IPS DF 4.7 (cell line): ENCODE measurements around the gene TTC7B.
"Not testable (repeated sequence)": the region's sequence is repeated elsewhere in the genome, so short reads cannot be mapped to it uniquely, and the experiment has no call there.

Experiments
- DNase-seq: peaks from one replicate; pipeline ENCODE4 v3.0.0-alpha.2; 2013; ENCODE audit warnings: low spot score; ENCODE audit errors: extremely low read depth

The TTC7B gene

DNA sequence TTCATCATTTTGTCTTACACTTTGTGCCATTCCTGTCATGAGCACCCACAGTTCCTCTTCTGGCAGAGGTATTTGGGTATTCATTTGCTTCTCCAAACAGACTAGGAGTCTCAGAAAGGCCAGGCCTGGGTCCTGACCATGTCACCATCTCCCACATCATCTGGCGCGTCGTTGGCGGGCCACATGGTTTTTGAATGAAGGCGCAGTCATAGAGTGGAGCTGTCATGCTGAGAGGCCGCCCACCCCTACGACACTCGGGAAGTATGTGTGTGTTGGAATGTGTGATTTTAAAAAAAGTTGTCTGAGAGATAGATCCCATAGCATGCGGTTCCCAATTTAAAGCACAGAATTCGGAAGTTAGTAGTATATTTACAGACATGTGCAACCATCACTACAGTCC, 15.6 kb upstream of the TTC7B start:
- no peak for DNase-seq

DNA sequence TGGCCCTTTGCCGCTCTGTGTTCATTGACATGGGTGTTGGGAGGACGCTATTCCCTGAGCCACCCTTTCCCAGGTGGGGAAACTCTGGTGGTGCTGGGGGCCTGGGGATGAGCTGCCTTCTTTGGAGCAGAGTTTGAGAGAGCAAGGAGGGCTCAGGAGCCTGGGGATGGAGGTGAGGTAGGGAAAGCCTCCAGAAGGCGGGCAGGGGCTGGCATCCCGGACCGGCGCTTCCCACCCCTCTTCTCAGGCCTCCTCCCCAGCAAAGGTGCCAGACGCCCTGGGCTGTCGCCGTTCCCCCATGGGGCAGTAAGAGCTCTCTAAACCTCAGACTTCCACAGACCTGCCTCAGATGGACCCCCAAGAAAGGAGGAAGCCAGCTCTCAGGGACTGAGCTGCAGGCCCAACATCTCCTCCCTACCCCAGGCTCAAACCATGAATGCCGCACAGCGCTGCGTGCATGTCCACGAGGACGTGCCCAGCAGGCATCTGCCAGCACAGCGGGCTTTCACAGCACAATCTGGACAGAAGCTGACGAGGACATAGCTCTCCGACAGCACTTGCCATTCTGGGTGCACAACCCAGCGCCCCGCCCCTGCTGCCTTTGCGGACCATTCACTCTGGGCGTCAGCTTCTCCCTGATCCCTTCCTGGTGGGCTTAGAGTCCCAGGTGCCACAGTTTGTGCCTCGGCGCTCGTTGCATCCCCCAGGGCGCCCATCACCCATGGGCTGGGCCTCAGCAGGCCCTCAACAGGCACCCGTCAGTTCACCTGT, 14.9 kb upstream of the TTC7B start:
- DNase-seq = no peak

DNA sequence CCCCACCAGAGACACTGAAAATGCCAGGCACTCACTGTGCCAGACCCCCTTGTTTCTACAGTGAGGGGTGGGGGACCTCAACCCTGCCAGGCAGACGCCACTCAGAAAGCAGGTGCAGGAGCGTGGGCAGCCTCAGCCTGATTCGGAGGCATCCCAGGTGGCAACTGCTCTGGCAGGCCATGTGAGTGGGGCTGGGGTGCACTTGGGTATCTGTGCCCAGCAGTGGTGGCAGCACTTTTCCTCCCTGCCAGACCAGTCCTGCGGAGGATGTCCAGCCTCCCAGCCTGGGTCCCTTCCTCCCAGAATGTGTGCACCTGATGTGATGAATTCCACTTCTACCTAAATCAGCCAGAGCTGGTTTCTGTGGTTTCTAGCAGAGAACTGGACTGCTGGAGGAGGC, 13.4 kb upstream of the TTC7B start:
- DNase-seq = no peak

DNA sequence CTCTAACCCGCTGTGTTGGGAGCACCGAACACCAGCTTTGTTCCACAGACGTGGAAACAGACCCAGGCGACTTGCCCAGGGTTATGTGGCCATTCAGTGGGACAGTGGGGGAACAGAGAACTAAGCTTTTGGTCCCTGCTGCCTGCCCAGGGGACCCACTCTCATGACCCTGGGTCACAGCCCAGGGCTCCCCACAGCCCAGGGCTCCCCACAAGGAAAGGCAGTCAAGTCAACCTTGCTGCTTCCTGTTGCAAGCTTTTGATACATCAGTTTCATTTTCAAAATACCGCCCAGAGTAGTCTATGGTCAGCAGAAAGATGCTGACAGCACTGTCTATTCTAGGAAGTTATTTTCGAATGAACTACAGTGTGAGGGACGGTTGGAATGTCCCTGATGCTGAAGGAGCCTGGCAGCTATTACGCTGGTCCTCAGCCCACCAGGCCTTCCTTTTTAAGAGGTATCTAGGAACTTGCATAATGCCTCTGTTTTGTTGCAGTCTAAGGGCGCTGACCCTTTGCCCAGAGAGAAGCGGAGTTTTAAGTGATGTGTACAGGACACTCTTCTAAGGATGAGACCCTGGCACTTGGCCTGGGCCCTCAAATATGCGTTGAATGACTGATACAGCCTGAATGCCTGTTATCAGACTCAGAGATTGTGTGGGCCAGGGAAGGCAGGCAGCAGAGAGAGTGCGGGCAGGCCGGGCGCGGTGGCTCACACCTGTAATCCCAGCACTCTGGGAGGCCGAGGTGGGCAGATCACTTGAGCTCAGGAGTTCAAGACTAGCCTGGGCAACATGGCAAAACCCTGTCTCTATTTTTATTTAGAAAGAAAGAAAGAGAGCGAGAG, 12.6 kb upstream of the TTC7B start:
- DNase-seq = no peak

DNA sequence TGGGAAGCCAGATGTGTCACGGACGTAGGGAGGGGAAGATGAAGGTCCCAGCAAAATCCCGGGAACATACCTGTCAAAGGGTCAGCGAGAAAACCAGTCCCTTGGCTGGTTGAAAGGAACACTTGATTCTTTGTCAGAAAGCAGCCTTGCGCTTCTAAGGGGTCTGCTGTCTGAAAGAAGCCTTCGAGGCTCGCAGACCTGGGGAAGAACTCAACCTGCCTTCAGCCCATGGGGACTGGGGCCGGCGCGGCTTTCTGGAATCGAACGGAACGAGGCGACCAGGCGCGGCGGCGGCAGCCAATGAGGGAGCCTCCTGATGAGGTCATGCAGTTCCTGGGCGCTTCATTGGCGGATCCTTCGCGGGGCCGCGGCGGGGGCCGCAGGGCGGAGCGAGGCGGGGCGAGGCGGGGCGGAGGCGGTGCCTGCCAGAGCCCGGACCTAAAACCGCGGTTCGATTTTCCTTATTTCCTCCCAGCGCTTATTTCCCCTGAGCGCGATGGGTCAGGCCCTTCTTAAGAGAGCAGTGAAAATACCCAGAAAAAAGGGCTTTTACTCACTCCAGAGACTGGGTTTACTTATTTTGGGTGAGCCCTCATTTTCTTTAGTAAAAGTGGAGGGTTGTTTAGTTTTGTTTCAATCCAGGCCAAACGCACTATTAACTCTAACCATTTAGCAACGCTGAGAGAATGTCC, 11.8 kb upstream of the TTC7B start:
- peak; percentile 68 for DNase-seq

DNA sequence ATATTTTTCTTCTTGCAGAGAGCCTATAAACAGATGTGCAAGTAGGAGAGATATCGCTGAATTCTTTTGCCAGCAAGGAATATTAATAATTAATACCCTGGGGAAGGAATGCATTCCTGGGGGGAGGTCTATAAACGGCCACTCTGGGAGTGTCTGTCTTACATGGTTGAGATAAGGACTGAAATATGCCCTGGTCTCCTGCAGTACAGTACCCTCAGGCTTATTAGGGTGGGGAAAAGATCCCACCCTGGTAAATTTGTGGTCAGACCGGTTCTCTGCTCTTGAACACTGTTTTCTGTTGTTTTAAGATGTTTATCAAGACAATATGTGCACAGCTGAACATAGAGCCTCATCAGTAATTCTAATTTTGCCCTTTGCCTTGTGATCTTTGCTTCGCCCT, 7.3 kb upstream of the TTC7B start:
- DNase-seq = not testable (repeated sequence)

DNA sequence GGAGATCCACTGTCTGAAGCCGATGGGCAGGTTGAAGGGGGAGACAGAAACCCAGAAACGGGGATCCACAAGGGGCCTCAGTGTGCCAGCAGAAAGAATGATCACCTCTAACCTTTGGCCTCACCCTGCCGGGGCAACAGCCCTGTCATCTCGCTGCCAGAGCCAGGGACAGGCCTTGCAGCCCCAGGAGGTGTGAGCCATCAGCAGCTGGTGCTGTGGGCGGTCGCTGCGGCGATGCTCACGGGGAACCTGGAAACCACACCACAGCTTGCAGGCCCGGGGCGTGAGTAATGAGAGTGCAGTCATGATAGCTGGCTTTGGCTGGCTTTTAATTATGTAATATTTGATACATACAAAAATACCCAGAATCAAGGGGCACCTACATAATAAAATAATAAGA, 4.7 kb upstream of the TTC7B start:
- no peak for DNase-seq

DNA sequence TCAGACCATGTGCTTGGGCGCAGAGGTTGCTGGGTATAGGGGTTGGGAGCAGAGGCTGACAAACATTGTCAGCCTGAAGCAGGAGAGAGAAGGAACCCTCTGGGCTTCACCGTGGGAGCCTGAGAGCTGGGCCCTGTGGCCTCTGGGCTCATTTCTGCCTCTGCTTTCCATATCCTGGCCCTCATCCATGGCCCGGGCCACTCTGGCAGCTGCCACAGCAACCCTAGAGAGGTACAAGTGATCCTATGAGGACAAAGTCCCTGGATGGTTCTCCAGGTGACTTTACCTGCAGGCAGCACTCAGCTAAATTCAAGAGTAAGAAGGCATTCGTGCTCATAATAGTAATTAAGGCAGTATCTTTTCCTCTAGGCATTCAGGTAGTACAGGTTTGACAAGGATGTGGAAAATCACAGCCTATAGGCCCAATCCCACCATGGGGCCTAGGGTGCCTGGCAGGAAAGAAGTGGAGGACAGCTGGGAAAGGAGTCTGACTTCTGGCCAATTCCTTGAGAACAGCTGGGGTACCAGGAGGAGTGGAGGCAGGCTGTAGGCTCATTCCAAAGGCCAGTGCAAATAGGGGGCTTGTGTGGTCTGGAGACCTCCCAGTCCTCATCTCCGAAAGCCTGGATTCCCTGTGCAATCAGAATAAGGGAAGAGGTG, 3.6 kb upstream of the TTC7B start:
- no peak for DNase-seq

DNA sequence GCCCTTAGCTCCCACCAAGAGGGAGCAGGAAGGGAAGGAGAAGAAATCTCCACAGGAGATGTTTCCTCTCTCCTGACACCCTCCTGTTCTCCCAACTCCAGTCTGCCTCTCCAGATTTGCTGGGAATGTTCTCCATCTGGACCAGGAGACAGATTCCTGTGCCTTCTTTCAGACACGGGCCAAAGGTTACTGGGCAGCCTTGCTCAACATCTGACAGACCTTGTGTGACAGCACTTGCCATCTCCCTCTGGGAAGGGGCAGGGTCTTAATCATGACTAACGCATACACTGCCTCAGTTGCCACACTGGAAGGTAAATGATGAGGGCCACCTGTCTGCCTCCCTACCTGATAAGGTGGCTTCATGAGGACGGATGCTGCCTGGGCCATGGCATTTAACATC, 2.5 kb upstream of the TTC7B start:
- DNase-seq = no peak

DNA sequence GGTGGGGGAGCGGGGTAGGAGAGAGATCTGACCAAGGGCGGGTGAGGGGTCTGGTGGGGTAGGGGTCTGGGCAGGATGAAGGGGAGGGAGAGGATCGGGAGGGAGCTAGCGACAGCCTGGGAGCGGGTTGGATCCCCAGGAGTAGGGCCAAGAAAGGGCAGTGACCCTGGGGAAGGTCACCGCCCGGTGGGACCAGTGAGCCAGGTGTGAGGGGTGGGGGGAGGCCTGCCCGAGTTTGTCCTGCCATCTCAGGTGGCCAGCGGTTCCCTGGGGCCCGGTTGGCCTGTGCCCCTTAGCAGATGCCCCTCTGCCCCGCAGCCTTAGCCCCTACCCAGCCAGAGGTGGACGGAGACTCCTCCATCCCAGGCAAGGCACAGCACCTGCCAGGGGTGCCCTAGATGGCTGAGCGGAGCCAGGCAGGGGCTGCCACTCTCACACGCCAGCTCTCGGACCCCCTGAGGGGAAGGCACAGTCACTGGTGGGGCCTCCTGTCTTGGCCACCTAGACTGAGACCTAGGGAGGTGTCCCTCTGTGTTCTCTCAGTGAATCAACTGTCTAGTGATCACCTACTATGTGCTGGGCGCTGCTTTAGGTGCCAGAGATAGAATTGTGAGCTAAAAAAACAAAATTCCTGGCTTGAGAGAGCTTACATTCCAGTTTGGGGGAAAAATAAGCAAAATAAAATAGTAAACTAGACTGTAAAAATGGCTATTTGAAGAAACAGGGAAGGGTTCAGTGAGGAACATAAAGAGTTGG, 629 bp upstream of the TTC7B start:
- no peak for DNase-seq

DNA sequence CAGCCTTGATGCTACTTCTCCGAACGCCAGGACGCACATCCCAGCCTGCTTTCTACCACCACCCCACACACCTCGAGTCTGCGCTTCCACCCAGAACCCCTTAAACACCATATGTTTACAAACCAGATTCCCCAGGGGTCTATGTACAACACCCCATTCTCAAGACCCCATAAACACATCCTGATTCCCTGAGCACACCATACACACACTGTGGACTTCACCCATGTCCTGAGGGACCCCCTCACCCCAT, 733 bp downstream of the TTC7B start:
- no peak for DNase-seq

DNA sequence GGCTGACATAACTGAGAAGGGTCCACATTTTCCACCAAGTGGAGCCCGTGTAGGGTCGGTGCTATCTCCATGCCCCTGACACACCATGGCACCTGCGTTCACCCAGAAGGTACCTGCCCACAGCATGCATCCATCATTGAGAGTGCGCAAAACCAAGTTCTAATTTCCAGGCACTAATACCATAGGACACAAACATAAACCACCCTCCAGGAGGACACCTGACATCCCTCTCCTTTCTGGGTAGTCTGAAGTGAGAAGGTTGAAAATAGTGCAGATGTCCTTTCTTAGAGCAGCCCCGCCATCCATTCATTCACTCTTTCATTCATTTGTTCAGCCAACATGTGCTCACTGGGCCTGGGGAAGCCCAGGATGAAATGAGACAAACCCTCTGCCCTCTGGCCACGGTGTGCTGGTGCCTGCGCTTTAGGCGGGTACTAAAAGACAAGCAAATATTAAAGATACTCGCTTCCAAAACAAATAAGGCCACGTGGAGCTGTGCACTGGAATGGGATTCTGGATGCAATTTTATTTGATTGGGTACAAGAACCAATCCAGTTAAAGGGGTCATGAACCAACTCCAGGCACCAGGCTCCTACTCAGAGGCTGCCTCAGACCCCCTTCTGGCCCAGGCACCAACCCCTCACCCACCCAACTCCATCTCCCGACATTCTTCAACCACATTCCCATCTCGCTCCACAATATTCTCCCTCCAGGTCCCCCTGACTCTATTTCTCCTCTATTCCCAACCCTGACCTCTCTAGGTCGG, 1.2 kb downstream of the TTC7B start:
- DNase-seq = no peak

DNA sequence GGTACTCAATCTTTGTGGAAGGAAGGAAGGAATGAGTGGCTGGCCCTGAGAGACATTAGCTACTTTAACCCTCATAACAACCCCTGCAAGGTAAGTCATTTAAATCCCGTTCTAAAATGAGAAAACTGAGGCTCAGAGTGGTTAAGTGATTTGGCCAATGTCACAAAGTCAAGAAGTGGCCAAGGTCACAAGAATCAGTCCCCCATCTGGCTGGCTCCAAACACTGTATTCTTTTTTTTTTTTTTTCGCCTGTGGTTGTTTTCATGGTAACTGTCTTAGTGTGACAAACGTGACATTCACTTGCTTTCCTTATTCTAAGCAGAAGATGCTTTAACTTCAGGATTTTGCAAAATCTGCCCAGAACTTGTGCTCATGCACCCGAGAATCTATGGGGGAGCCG, 2.8 kb downstream of the TTC7B start:
- no peak for DNase-seq

DNA sequence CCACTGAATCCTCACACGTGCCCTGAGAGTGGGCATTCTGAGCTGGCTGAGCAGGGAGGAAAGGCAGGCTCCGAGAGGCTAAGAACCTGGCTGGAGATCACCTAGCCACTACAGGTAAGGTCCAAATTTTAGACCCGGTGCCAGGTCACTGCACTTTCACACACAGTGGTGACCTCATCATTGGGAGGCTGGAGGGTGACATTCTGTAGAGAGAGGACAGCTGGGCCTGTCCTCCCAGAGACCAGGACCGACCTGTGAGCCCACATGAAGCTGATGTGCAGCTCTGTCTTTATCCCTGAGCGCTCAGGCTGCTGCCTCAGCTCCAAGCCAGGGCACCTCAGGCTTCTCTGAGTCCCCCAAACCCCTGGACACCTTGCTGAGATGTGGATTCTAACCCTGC, 4.1 kb downstream of the TTC7B start:
- no peak for DNase-seq

DNA sequence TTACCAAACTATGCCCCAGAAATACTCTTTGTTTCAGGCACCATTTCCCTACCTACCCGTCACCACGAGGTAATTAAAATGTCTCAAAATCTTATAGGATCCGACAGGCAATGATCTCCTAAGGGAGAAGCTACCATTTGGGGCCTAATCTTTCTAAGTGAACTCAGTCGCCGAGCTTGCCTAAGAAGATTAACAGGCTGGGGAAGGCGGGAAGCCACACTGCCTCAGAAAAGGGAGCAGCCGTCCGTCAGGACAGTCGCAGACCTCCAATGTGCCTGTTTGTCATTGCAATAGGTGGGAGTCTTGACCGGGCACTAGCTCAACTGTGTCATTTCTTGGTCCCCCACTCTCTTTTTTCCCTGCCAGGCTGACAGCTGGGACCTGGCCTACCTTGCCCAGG, 4.6 kb downstream of the TTC7B start:
- no peak for DNase-seq

DNA sequence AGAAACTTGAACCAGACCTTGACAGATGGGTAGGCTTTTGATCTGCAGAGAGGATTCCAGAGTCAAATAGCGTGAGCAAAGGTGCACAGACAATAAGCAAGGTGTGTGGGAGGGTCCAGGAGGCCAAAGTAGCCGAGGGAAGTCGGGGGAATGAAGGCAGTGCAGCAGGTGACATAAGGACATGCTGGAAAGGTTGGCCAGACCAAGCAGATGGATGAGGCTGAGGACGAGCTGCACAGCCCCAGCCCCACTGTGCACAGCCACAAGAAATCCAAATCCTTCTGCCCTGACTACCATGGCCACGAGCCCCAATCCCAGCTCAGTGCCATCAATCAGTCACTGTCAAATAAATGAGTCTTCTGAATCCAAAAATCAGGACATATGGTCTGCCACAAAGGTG, 5.4 kb downstream of the TTC7B start:
- DNase-seq = no peak

DNA sequence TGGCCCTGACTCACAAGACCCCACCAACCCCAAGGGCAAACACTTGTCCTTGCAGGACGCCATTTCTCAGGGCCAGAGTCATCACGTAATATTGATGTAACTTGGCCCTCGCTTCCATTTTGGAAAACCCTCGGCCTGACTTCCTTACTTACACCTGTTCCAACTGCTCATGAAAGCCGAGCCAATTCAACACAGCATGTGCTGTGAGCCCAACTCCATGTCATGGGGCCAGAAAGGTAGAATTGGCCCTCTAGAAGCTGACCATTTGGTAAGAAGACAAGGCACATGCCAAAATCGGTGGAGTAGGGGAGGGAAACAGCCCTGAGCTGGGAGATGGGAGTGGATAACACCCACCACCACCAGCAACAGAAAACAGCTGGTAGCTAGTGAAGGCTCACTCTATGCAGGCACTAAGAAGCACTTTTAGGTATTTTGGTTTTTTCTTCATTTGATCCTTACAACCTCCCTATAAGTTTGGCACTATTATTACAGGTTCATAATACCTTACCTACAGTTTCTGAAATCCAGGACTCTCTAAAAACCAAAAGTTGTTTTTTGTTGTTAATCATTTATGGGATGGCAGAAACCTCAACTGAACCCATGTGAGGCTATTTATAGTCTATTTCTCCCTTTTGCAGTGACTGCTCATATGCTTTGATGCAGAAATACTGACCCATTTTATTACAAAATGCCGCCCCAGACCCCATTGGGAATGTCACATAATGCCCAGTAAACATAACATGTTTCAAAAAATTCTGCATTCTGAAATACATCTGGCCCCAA, 6.5 kb downstream of the TTC7B start:
- no peak for DNase-seq

DNA sequence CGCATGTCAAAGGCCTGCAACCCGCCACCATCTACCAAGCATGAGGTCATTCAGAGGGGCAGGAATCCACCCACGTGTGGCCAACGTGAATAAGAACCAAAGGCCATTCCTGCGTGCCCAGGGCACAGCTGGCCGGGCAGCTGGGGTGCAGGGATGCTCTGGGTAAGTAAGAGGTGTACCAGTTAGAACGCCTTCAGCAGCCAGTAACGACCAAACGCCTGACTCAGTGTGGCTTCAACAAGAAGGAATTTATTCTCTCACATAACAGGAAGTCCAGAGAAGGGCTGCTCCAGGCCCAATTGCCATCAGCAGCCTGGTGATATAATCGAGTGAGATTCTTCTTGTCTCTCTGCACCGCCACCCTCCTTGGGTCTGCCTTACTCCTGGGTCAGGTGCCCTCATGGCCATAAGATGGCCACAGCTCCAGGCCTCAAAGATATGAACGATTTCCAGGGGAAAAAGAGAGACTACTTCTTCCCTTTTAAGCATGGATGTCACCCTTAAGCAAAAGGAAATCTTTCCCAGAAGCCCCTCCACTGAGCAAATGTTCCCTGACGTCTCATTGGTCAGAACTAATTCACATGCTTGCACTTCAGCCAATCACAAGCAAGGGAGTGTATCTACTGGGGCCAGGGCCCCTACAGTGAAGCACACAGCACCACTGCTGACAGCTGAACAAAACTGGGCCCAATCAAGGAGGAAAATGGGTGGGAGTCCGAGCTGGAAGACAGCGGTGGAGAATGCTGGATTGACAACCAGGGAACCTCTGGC, 7.3 kb downstream of the TTC7B start:
- DNase-seq = no peak

DNA sequence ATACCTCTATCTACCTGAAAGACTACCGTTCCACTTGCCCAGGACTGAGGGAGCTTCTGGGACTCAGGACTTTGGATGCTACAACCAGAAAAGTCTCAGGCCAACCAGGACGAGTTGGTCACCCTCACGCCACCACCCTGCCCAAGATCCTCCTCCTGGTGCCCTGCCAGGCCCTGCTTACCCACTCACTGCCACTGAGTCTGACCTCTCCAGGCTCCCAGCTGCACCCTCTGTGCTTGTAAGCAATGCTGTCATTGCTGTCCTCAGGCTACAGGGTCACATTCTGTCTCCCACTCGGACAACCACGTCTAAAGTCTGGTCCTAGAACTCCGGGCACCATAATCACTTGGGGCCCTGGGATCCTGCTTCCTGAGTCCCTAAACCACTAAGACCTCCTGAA, 9.2 kb downstream of the TTC7B start:
- no peak for DNase-seq
